HG03159 (cell line): ENCODE results near the gene NT5C.

Experiments used
- ATAC-seq: cut with Tn5 transposase; IDR thresholded peaks from one replicate; pipeline ENCODE4 v1.9.1; 2021; ENCODE audit warnings: mild to moderate bottlenecking, moderate library complexity; ENCODE audit not compliant: unreplicated experiment

The NT5C gene

GRCh38 chr17:75124041-75124818 is 7.3 kb downstream of the NT5C start:
- ATAC-seq: no peak

- ATAC-seq: no peak
Measured at GRCh38 chr17:75118307-75118706, 13.2 kb downstream of the NT5C start.

- no peak for ATAC-seq
Measured at GRCh38 chr17:75116737-75117136, 14.8 kb downstream of the NT5C start.

GRCh38 chr17:75115555-75115954 is 16.0 kb downstream of the NT5C start:
- no peak for ATAC-seq

- no peak for ATAC-seq
Measured at GRCh38 chr17:75114552-75115314, 16.8 kb downstream of the NT5C start.

- ATAC-seq: peak; percentile 44
Measured at GRCh38 chr17:75113798-75114551, 17.6 kb downstream of the NT5C start.

GRCh38 chr17:75111777-75112335 is 19.7 kb downstream of the NT5C start:
- ATAC-seq: no peak

- no peak for ATAC-seq
Measured at GRCh38 chr17:75110234-75110937, 21.2 kb downstream of the NT5C start.

GRCh38 chr17:75109407-75110233 is 21.9 kb downstream of the NT5C start, which contains the start of gene ARMC7:
Gene ARMC7, plus strand, starts transcription at chr17:75109969. Its CDS starts 320 bp downstream, at chr17:75110289.
- ATAC-seq: peak; percentile 65

GRCh38 chr17:75109046-75109406 is 22.5 kb downstream of the NT5C start:
- ATAC-seq: no peak

- no peak for ATAC-seq
Measured at GRCh38 chr17:75108193-75108592, 23.3 kb downstream of the NT5C start.

- ATAC-seq: no peak
Measured at GRCh38 chr17:75105126-75106080, 26.1 kb downstream of the NT5C start.

GRCh38 chr17:75103601-75104554 is 27.7 kb downstream of the NT5C start:
- no peak for ATAC-seq

- ATAC-seq: no peak
Measured at GRCh38 chr17:75102385-75102821, 29.1 kb downstream of the NT5C start.

GRCh38 chr17:75099881-75100595 is 31.5 kb downstream of the NT5C start:
- no peak for ATAC-seq

GRCh38 chr17:75098861-75099260 is 32.7 kb downstream of the NT5C start:
- no peak for ATAC-seq

- no peak for ATAC-seq
Measured at GRCh38 chr17:75097865-75098264, 33.7 kb downstream of the NT5C start.
